Smooth muscle cell (in vitro differentiated cells): ENCODE results near the gene ZNF382. TPM values are rescaled to one million over a fixed set of nuclear protein-coding genes. Genes with fewer than 3 reads are reported as not detected.
"Not testable (repeated sequence)": the region's sequence is repeated elsewhere in the genome, so short reads cannot be mapped to it uniquely, and the experiment has no call there.

Source experiments
- DNase-seq: peaks from one replicate; lab custom pipeline; 2025; ENCODE audit not compliant: unreplicated experiment; lab: John Stamatoyannopoulos, UW
- H2AFZ ChIP-seq: fragments of 200-600 bp; sonication (generic); 2 replicates; pipeline ENCODE4 v1.6.0; 2016; ENCODE audit warnings: antibody characterized with exemption, low read depth, mild to moderate bottlenecking
- H3F3A ChIP-seq: fragments of 200-600 bp; sonication (generic); 2 replicates; pipeline ENCODE4 v1.6.0; 2017; ENCODE audit warnings: antibody characterized with exemption, low read depth
- H3K27ac ChIP-seq: fragments of 200-600 bp; sonication (generic); 2 replicates; pipeline ENCODE4 v1.5.1; 2016; ENCODE audit warnings: low read depth, mild to moderate bottlenecking
- H3K27me3 ChIP-seq: fragments of 200-600 bp; sonication (generic); 2 replicates; pipeline ENCODE4 v1.6.1; 2016; ENCODE audit warnings: low read depth, mild to moderate bottlenecking
- H3K36me3 ChIP-seq: fragments of 200-600 bp; sonication (generic); 2 replicates; pipeline ENCODE4 v1.5.1; 2016; ENCODE audit warnings: low read depth
- H3K4me1 ChIP-seq: fragments of 200-600 bp; sonication (generic); 2 replicates; pipeline ENCODE4 v1.5.1; 2016; ENCODE audit warnings: low read depth
- H3K4me2 ChIP-seq: fragments of 200-600 bp; sonication (generic); 2 replicates; pipeline ENCODE4 v1.6.0; 2016; ENCODE audit warnings: mild to moderate bottlenecking
- H3K4me3 ChIP-seq: fragments of 200-600 bp; sonication (generic); 2 replicates; pipeline ENCODE4 v1.5.1; 2016; ENCODE audit warnings: mild to moderate bottlenecking
- H3K79me2 ChIP-seq: fragments of 200-600 bp; sonication (generic); 2 replicates; pipeline ENCODE4 v1.6.0; 2016; ENCODE audit warnings: low read depth, mild to moderate bottlenecking
- H3K9ac ChIP-seq: fragments of 200-600 bp; sonication (generic); 2 replicates; pipeline ENCODE4 v1.6.0; 2016; ENCODE audit warnings: low read depth
- H3K9me3 ChIP-seq: fragments of 200-600 bp; sonication (generic); replicated peaks from 2 replicates; pipeline ENCODE4 v1.5.1; 2016; ENCODE audit warnings: low read depth
- H4K20me1 ChIP-seq: fragments of 200-600 bp; sonication (generic); 2 replicates; pipeline ENCODE4 v1.6.0; 2016; ENCODE audit warnings: low read depth
- CTCF ChIP-seq: fragments of 200-600 bp; sonication (generic); IDR thresholded peaks from 2 replicates; pipeline ENCODE4 v1.5.1; 2017; ENCODE audit warnings: borderline replicate concordance, mild to moderate bottlenecking, antibody characterized with exemption; ENCODE audit not compliant: insufficient read depth, poor library complexity, severe bottlenecking
- WGBS: methylation state at CpG from one replicate; pipeline ENCODE4 v1.1.7; 2016; ENCODE audit warnings: low lambda C conversion rate; 5-methylcytosine and 5-hydroxymethylcytosine counted together
- polyA plus RNA-seq: library from polyadenylated mRNA; unstranded; fragments of >200 nt; fragmentation: Nextera tagmentation; extraction: Ambion mirVana; gene quantifications from 2 replicates; pipeline ENCODE4 v1.2.1, GENCODE V29; 2016
- total RNA-seq: library from RNA; depleted of rRNA; stranded (reverse); fragments of >200 nt; gene quantifications from 2 replicates; pipeline ENCODE4 v1.2.3, GENCODE V29; 2014

The ZNF382 gene
- total and polyA plus RNA-seq, 2 experiments from 2014 or later, result 3.0 to 8.9 TPM

GRCh38 chr19:36577271-36577996, 27.7 kb upstream of the ZNF382 start:
- Histone ChIP-seq H3K4me3 (no peak overlapping the region), H2AFZ (no peak overlapping the region), H3K9me3 (no peaks in the 10 kb centered on the region), H3K27ac (peak overlapping the region; percentile 26), H4K20me1 (no peaks in the 10 kb centered on the region), H3K79me2 (peaks cover 62% of the 10 kb centered on the region), H3F3A (no peaks in the 10 kb centered on the region), H3K9ac (no peak overlapping the region), H3K4me2 (no peak overlapping the region), H3K36me3 (peaks cover 12% of the 10 kb centered on the region), H3K27me3 (no peaks in the 10 kb centered on the region), H3K4me1 (peaks cover 7% of the 10 kb centered on the region)
- no peak for DNase-seq
- no peak for TF ChIP-seq CTCF
- 89% methylated on average over 3 of the region's 3 CpGs for WGBS

GRCh38 chr19:36579255-36579654, 25.9 kb upstream of the ZNF382 start:
- no peak for TF ChIP-seq CTCF
- Histone ChIP-seq H3K4me3 (no peak overlapping the region), H2AFZ (no peak overlapping the region), H4K20me1 (no peaks in the 10 kb centered on the region), H3K79me2 (peaks cover 44% of the 10 kb centered on the region), H3K27ac (no peak overlapping the region), H3K4me1 (peaks cover 6% of the 10 kb centered on the region), H3K36me3 (peaks cover 12% of the 10 kb centered on the region), H3F3A (no peaks in the 10 kb centered on the region), H3K9me3 (no peaks in the 10 kb centered on the region), H3K9ac (no peak overlapping the region), H3K4me2 (no peak overlapping the region), H3K27me3 (no peaks in the 10 kb centered on the region)
- DNase-seq, result no peak

- H3K9me3 ChIP-seq, H3K9ac ChIP-seq, H3K27me3 ChIP-seq, H4K20me1 ChIP-seq, H3K27ac ChIP-seq, H3K79me2 ChIP-seq, DNase-seq, H3K36me3 ChIP-seq, H3K4me3 ChIP-seq, H2AFZ ChIP-seq, H3K4me2 ChIP-seq, H3F3A ChIP-seq, H3K4me1 ChIP-seq: not testable (repeated sequence)
- 94% methylated on average over 10 of the region's 10 CpGs for WGBS
Observed at GRCh38 chr19:36602681-36603080, 2.4 kb upstream of the ZNF382 start.

- Histone ChIP-seq H3F3A (peaks cover 3% of the 10 kb centered on the region), H3K9me3 (no peaks in the 10 kb centered on the region), H3K27me3 (no peaks in the 10 kb centered on the region), H3K4me3 (peak overlapping the region; percentile 84), H3K79me2 (no peaks in the 10 kb centered on the region), H4K20me1 (no peaks in the 10 kb centered on the region), H3K4me2 (peak overlapping the region; percentile 100), H3K36me3 (peaks cover 8% of the 10 kb centered on the region), H2AFZ (peak overlapping the region; percentile 100), H3K9ac (peak overlapping the region; percentile 75), H3K27ac (peak overlapping the region; percentile 55), H3K4me1 (peaks cover 5% of the 10 kb centered on the region)
- TF ChIP-seq CTCF, result no peak
- 2% methylated on average over 13 of the region's 21 CpGs for WGBS
- peak; percentile 27 for DNase-seq
Observed at GRCh38 chr19:36604656-36605100, 435 bp upstream of the ZNF382 start.
